Thoracic aorta (tissue), 2 donors: ENCODE data around the gene CHRNG. TPM values are rescaled to one million over a fixed set of nuclear protein-coding genes. Genes with fewer than 3 reads are reported as not detected.

Experiments used
- ATAC-seq: fragments of 150-250 bp; one replicate; pipeline ENCODE4 v1.8.0; 2017; ENCODE audit warnings: low read depth; ENCODE audit not compliant: insufficient number of reproducible peaks, low FRiP score
- DNase-seq: peaks from one replicate; pipeline ENCODE4 v3.0.0-alpha.2; 2020; ENCODE audit warnings: low spot score
- H3K27ac ChIP-seq, 2 donors: fragments of 200-600 bp; sonication (generic); 1 replicate in 1 of 2; 2 replicates in 1 of 2; pipeline ENCODE4 v1.5.1; 2016; ENCODE audit warnings: mild to moderate bottlenecking in 2 of 2, moderate library complexity in 2 of 2
- H3K27me3 ChIP-seq: fragments of 200-600 bp; sonication (generic); replicated peaks from 2 replicates; pipeline ENCODE4 v1.6.0; 2016; ENCODE audit warnings: mild to moderate bottlenecking; ENCODE audit not compliant: insufficient read depth
- H3K36me3 ChIP-seq: fragments of 200-600 bp; sonication (generic); one replicate; pipeline ENCODE4 v1.5.1; 2016
- H3K4me1 ChIP-seq, 2 donors: fragments of 200-600 bp; sonication (generic); 1 replicate in 1 of 2; 2 replicates in 1 of 2; pipeline versions ENCODE4 v1.5.1 to v1.6.0; 2016; ENCODE audit warnings: low read depth in 2 of 2, mild to moderate bottlenecking in 1 of 2; ENCODE audit not compliant: control insufficient read depth in 1 of 2
- H3K4me3 ChIP-seq: fragments of 200-600 bp; sonication (generic); 2 replicates; pipeline ENCODE4 v1.5.1; 2016; ENCODE audit warnings: mild to moderate bottlenecking
- H3K9me3 ChIP-seq: fragments of 200-600 bp; sonication (generic); 2 replicates; pipeline ENCODE4 v1.5.1; 2016
- CTCF ChIP-seq: fragments of 200-600 bp; sonication (generic); IDR thresholded peaks from one replicate; pipeline ENCODE4 v1.5.1; 2019; ENCODE audit warnings: antibody characterized with exemption
- total RNA-seq, 2 donors: library from RNA; depleted of rRNA; stranded (reverse); fragments of >200 nt; gene quantifications; one replicate each; pipeline versions ENCODE4 v1.1.0 to v1.2.3, GENCODE V29; 2016

Gene CHRNG
- total RNA-seq, 2 donors from 2014 or later = not detected

DNA sequence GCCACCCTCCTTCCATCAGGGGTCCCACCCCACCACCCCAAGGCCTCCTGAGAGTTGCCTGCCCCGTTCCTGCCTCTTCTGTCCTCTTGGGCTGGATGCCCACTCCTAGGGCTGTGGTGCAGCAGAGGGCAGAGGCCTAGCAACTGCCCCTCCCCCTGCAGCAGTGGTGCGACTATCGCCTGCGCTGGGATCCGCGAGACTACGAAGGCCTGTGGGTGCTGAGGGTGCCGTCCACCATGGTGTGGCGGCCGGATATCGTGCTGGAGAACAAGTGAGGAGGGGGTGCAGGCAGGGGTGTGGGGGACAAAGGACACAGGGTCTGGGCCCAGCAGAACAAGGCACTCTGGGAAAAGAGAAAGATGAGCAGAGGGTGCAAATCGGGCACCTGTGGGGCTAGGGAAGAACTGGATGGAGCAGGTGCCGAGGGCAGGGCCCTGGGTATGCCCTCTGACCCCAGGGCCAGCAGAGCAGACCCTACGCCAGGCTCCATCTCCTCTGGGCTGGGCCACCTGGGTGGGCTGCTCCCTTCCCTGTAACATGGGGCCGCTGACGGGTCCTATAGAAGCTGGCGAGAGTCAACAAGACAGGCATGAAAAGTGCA lies 1.0 kb downstream of the CHRNG start:
- no peak for TF ChIP-seq CTCF
- no peaks in the 10 kb centered on the region for H3K4me1 ChIP-seq
- H3K27ac ChIP-seq = no peak overlapping the region
- H3K4me3 ChIP-seq = no peak overlapping the region
- H3K27me3 ChIP-seq = no peaks in the 10 kb centered on the region
- ATAC-seq (no peak), DNase-seq (no peak)
- H3K36me3 ChIP-seq = no peaks in the 10 kb centered on the region
- peaks cover 3% of the 10 kb centered on the region for H3K9me3 ChIP-seq

GRCh38 chr2:232541195-232541960 lies 1.9 kb downstream of the CHRNG start:
- no peak for ATAC-seq

GRCh38 chr2:232541961-232542714 lies 2.6 kb downstream of the CHRNG start:
- Histone ChIP-seq H3K4me1 (no peaks in the 10 kb centered on the region), H3K4me3 (no peak overlapping the region), H3K27ac (no peak overlapping the region), H3K36me3 (no peaks in the 10 kb centered on the region), H3K27me3 (no peaks in the 10 kb centered on the region), H3K9me3 (no peaks in the 10 kb centered on the region)
- ATAC-seq = no peak
- no peak for TF ChIP-seq CTCF
- DNase-seq = no peak

More at GRCh38 chr2:232541195-232541960, 1.9 kb downstream of the CHRNG start:
- Histone ChIP-seq H3K4me1 (no peaks in the 10 kb centered on the region), H3K27me3 (no peaks in the 10 kb centered on the region), H3K9me3 (no peaks in the 10 kb centered on the region), H3K27ac (no peak overlapping the region), H3K4me3 (no peak overlapping the region), H3K36me3 (no peaks in the 10 kb centered on the region)
- no peak for TF ChIP-seq CTCF
- no peak for DNase-seq

DNA sequence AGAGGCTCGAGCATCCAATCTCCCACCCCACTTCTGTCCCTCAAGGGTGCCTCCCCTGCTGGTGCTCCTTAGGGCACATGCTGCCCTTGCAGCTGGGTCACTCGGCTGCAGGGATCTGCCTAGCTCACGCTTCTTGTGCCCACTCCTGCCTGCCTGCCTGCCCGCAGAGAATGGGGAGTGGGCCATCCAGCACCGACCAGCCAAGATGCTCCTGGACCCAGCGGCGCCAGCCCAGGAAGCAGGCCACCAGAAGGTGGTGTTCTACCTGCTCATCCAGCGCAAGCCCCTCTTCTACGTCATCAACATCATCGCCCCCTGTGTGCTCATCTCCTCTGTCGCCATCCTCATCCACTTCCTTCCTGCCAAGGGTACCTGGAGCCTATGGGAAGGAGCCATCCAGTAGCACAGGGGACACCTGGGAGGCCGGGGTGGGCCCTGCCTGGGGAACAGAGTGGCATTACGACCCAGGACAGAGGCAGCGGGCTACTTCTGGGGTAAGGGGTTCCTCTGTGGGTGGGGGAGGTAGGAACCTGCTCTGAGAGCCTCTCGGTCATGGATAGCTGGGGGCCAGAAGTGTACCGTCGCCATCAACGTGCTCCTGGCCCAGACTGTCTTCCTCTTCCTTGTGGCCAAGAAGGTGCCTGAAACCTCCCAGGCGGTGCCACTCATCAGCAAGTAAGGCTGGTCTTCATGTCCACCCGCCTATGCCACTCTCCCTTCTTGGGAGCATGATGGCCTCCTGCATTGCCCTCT lies 3.4 kb downstream of the CHRNG start:
- Histone ChIP-seq H3K9me3 (no peaks in the 10 kb centered on the region), H3K27ac (no peak overlapping the region), H3K36me3 (no peaks in the 10 kb centered on the region), H3K4me3 (no peak overlapping the region), H3K4me1 (no peaks in the 10 kb centered on the region), H3K27me3 (no peaks in the 10 kb centered on the region)
- no peak for ATAC-seq
- TF ChIP-seq CTCF = no peak
- DNase-seq = no peak

DNA sequence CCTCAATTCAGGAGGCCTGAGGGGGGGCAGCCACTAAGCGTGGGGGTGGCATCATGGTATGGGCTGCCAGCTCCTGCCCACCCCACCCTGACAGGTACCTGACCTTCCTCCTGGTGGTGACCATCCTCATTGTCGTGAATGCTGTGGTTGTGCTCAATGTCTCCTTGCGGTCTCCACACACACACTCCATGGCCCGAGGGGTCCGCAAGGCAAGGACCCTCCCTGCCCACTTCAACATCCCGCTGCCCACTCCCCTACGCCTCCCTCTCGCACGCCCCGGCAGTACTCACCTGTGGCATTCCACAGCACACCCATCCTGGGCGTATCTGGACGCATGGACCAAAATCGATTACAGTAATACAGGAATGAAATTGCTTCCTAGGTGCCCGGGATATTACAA lies 4.0 kb downstream of the CHRNG start:
- H3K27ac ChIP-seq = no peak overlapping the region
- no peaks in the 10 kb centered on the region for H3K36me3 ChIP-seq
- no peak for TF ChIP-seq CTCF
- no peaks in the 10 kb centered on the region for H3K9me3 ChIP-seq
- ATAC-seq (no peak), DNase-seq (no peak)
- H3K4me3 ChIP-seq = no peak overlapping the region
- no peaks in the 10 kb centered on the region for H3K4me1 ChIP-seq
- no peaks in the 10 kb centered on the region for H3K27me3 ChIP-seq
